ENCODE results near the gene LRR1. TPM values are rescaled to one million over a fixed set of nuclear protein-coding genes. Genes with fewer than 3 reads are reported as not detected.

LRR1 gene
- polyA plus RNA-seq, 2 of the 4 experiments (the other 2 are of a cell fraction) = 50.7 to 52.8 TPM

GRCh38 chr14:49619730-49620129 is 21.0 kb downstream of the LRR1 start:
- under 1% methylated on average over 11 of the region's 11 CpGs for WGBS (ENCODE audit: missing lambda C conversion rate)
- FAIRE-seq (no peak), DNase-seq (ENCODE audit: low read depth in 1 of 2, low spot score in 1 of 2) (no peak), ATAC-seq (no peak)
- peaks cover 51% of the 10 kb centered on the region for H3K4me1 ChIP-seq
- no peaks in the 10 kb centered on the region for H3K9me3 ChIP-seq
- TF ChIP-seq GATA3 (IDR thresholded peaks at IDR 0.05; ENCODE audit: borderline replicate concordance) = no peak
- no peak for TF ChIP-seq EP300 (IDR thresholded peaks at IDR 0.05)
- TF ChIP-seq CEBPB (IDR thresholded peaks at IDR 0.05) = no peak
- H3K4me2 ChIP-seq = peak overlapping the region; percentile 81
- H3K27ac ChIP-seq = peak overlapping the region; percentile 95 to 96
- peak overlapping the region; percentile 78 for H3K4me3 ChIP-seq
- CTCF ChIA-PET = interaction anchor here (0.7 to 5.2 kb wide), 6 partner anchors 7 to 29 kb away, joined by 3 to 55 read pairs (median 5); partner anchors contain the start of gene DNAAF2
- POLR2A ChIA-PET = interaction anchor here (0.6 to 3.3 kb wide), 21 partner anchors 8 to 243 kb away, joined by 3 to 50 read pairs (median 4); partner anchors contain the start of genes DNAAF2, KLHDC2, LRR1 and NEMF

- POLR2A ChIA-PET = interaction anchor here (0.5 to 3.3 kb wide), 24 partner anchors 8 to 347 kb away, joined by 3 to 50 read pairs (median 4); partner anchors contain the start of genes DNAAF2, KLHDC2, LRR1 and NEMF
- TF ChIP-seq CHD2 (IDR thresholded peaks at IDR 0.05; ENCODE audit: low read length, partially characterized antibody) (no peak), MAX (IDR thresholded peaks at IDR 0.05) (peak; percentile 73), NR3C1 (IDR thresholded peaks at IDR 0.05) (no peak), RNF2 (IDR thresholded peaks at IDR 0.05; ENCODE audit: borderline replicate concordance, low read depth) (no peak), HMGXB4 (CRISPR knock-in tag; IDR thresholded peaks at IDR 0.05; ENCODE audit: borderline replicate concordance) (0 out of 2 replicates have a peak, but pooled peaks have one; percentile 59), BHLHE40 (IDR thresholded peaks at IDR 0.05; ENCODE audit: low read depth, low read length) (no peak), GATA3 (IDR thresholded peaks at IDR 0.05; ENCODE audit: borderline replicate concordance) (no peak; the same call in 1 of the 2 replicates), CBX2 (IDR thresholded peaks at IDR 0.05; ENCODE audit: borderline replicate concordance, low read depth) (no peak), HES2 (IDR thresholded peaks at IDR 0.05) (no peak), FOSL2 (IDR thresholded peaks at IDR 0.05) (no peak), FOSL2 (CRISPR knock-in tag; IDR thresholded peaks at IDR 0.05) (no peak), MAZ (IDR thresholded peaks at IDR 0.05; ENCODE audit: borderline replicate concordance, low read depth, low read length) (no peak), RARB (CRISPR knock-in tag; IDR thresholded peaks at IDR 0.05) (no peak), RCOR1 (IDR thresholded peaks at IDR 0.05; ENCODE audit: low read depth, low read length) (no peak), ELK1 (IDR thresholded peaks at IDR 0.05; ENCODE audit: low read depth, low read length) (no peak), HEYL (CRISPR knock-in tag; IDR thresholded peaks at IDR 0.05) (no peak), RAD21 (conservative IDR thresholded peaks at IDR 0.05 in 1 of 2, IDR thresholded peaks at IDR 0.05 in 1 of 2) (no peak), KDM1A (IDR thresholded peaks at IDR 0.05; ENCODE audit: low read depth) (no peak), ZNF302 (CRISPR knock-in tag; IDR thresholded peaks at IDR 0.05) (no peak), MAFK (IDR thresholded peaks at IDR 0.05; ENCODE audit: partially characterized antibody) (no peak), E2F6 (IDR thresholded peaks at IDR 0.05; ENCODE audit: borderline replicate concordance, low read depth) (no peak; the same call in 1 of the 2 replicates), HOXA7 (CRISPR knock-in tag; IDR thresholded peaks at IDR 0.05) (no peak), FOXS1 (CRISPR knock-in tag; IDR thresholded peaks at IDR 0.05) (no peak), BCL3 (IDR thresholded peaks at IDR 0.05) (peak; percentile 93), HOXB13 (CRISPR knock-in tag; IDR thresholded peaks at IDR 0.05; ENCODE audit: low read depth) (no peak), JUN (IDR thresholded peaks at IDR 0.05) (peak; percentile 93 to 95), ZC3H11A (IDR thresholded peaks at IDR 0.05) (no peak), USF2 (IDR thresholded peaks at IDR 0.05) (peak; percentile 80)
These were observed 21.7 kb downstream of the LRR1 start, which contains the start of the genes MGAT2 and RPL36AL for GRCh38 chr14:49620182-49621113. TSS of gene MGAT2 (plus strand) at chr14:49620799. CDS start at chr14:49621269, 470 bp downstream. TSS of gene RPL36AL (minus strand) at chr14:49620626. CDS start at chr14:49619104, 1,522 bp downstream.

More at GRCh38 chr14:49620182-49621113, 21.7 kb downstream of the LRR1 start, which contains the start of the genes MGAT2 and RPL36AL:
- peak; percentile 76 for FAIRE-seq
- DNase-seq (ENCODE audit: low read depth in 1 of 2, low spot score in 1 of 2) = peak; percentile 98 to 99
- peak within 1 kb of the TSS; percentile 78 for H3K4me3 ChIP-seq
- WGBS (ENCODE audit: missing lambda C conversion rate) = 1% methylated on average over 44 of the region's 85 CpGs
- H3K4me2 ChIP-seq = peak within 1 kb of the TSS; percentile 94
- CTCF ChIA-PET = interaction anchor here (0.7 to 5.2 kb wide), 8 partner anchors 8 to 232 kb away, joined by 3 to 55 read pairs (median 4); partner anchors contain the start of genes DNAAF2, LRR1 and NEMF
- H3K27ac ChIP-seq = peak within 1 kb of the TSS; percentile 95 to 96
- no peaks in the 10 kb centered on the region for H3K9me3 ChIP-seq
- peaks cover 55% of the 10 kb centered on the region for H3K4me1 ChIP-seq
- peak; percentile 94 to 98 for ATAC-seq
